Astrocyte of the hippocampus (primary cell): ENCODE data around the gene PAQR6.
"Not testable (repeated sequence)": the region's sequence is repeated elsewhere in the genome, so short reads cannot be mapped to it uniquely, and the experiment has no call there.

Source experiments
- DNase-seq: peaks from one replicate; pipeline ENCODE4 v3.0.0; 2011; ENCODE audit warnings: low read depth, low spot score

Gene PAQR6

DNA sequence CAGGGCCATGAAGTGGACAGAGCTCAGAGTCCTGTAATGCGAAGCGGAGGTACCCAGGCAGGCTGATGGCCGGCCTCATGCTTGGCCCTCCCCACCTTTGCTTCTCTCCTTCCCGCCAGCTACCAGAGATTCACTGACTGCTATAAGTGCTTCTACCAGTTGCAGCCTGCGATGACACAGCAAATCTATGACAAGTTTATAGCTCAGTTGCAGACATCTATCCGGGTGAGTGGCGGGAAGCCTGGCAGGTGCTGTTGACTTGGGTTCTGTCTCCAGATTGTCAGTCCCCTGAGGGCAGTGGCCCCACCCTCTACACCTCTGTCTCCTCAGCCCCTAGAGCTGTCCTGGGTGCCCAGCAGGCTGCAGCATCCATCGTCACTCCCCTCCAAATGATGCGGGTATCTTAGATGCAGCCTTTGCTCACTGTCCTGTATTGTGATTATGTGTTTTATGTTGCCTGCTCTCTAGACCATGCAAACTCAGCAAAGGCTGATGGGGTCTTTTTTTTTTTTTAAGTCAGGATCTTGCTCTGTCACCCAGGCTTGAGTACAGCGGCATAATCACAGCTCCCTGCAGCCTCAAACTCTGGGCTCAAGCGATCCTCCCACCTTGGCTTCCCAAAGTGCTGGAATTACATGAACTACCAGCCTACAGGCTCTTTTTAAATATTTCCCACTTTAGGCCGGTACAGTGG, 15.5 kb downstream of the PAQR6 start:
- no peak for DNase-seq

DNA sequence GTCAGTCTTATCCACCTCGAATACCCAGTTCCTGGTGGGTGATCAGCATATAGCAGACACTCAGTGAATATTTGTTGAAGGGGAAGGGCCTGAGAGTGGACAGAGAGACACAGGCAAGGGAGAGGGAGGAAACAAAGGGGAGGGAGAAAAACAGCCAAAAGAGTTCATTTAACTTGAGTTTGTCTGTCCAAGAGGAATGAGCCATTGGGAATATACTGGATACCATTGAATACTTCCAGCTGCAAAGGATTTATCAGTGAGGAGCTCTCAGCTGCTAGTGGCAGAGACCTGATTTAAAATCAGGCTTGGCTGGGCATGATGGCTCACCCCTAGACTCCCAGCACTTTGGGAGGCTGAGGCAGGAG, 17.4 kb downstream of the PAQR6 start:
- DNase-seq = no peak

DNA sequence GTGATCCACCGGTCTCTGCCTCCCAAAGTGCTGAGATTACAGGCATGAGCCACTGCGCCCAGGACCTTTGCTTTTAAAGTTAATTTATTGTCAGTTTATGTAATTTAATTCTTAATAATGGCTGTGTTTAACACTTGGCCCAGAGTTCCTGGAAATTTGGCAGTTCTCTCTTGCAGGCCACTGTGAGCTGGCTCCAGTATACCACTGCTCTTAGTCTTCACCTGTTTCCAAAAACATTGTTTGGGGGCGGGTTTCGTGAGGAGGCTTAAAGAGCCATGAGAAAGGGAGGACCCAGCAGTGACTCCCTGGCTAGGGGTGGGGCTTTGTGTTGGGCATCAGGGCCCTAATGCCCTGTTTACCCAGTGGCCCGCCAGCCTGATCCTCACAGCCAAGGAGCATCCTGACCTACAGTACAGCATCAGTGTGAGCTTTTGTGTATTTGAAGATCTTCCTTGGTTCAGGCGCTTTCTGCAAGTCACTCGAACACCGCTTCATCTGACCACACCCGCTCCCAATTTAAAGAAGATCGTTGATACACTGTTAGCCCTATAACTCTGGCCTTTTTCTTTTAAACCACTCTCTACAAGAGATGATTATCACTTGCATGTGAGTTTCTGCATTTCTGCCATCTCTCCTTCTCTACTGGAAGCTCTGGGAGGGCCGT, 17.9 kb downstream of the PAQR6 start:
- DNase-seq = no peak

DNA sequence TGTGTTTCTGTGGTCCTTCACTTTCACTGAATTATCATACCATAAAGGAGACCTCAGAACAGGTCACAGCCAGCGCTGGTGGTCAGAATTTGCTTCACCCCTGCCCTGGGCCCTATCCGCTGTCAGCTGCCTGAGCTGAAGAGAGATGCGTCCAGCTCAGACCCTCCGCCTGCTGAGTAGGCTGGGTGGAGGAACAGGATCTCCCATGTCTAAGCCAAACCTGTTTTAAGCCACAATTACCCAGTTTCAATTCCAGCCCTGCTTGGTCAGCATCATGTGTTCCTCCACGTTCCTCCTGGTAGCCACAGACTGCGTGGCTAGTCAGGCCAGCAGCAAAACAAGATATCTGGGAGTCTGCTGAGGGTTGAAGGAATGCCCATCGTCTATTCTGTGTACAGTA, 19.4 kb downstream of the PAQR6 start:
- no peak for DNase-seq

DNA sequence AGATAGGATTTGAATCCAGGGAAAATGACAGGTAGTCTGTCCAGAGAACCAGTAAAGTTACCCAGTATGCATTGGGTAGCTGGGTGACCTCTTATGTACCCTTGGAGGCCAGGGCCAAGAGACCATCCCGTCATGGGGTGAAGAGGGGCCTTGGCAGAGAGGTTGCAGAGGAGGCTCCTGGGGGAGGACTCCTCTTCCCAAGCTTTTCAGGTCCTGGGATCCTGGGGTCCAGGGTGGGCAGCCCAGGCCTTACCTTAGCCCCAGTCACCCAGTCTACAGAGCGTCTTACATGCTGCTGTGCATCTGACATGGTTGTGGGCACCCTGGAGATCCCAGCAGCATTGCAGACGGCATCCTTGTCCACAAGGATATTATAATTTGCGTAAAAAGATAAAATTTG, 21.1 kb downstream of the PAQR6 start:
- DNase-seq = no peak

DNA sequence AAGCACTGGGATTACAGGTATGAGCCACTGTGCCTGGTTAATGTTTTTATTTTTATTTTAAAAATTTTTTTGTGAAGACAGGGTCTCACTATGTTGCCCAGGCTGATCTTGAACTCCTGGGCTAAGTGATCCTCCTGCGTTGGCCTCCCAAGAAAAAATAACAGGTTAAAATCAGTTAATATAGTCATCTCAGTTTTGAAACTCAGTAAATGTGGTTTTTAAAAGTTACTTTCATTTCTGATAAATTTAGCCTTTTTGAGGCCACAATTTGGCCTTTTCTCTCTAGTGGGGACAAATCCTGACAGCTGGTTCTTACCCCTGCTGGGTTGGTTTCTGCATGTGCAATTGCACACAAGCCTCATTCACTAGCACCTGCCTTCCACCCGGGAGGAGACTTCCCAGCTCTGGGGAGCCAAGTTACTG, 21.7 kb downstream of the PAQR6 start:
- DNase-seq = no peak

DNA sequence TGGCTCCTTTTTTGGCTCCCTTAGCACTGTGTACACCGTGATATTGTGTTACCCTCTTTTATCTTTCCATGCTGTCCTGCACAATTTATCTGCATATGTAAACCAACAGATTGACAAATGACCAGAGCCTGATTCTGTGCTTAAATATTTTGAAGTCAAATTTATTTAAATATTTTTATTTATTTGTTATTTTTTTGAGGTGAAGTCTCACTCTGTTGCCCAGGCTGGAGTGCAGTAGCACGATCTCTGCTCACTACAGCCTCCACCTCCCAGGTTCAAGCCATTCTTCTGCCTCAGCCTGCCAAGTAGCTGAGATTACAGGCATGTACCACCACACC, 22.2 kb downstream of the PAQR6 start:
- no peak for DNase-seq

DNA sequence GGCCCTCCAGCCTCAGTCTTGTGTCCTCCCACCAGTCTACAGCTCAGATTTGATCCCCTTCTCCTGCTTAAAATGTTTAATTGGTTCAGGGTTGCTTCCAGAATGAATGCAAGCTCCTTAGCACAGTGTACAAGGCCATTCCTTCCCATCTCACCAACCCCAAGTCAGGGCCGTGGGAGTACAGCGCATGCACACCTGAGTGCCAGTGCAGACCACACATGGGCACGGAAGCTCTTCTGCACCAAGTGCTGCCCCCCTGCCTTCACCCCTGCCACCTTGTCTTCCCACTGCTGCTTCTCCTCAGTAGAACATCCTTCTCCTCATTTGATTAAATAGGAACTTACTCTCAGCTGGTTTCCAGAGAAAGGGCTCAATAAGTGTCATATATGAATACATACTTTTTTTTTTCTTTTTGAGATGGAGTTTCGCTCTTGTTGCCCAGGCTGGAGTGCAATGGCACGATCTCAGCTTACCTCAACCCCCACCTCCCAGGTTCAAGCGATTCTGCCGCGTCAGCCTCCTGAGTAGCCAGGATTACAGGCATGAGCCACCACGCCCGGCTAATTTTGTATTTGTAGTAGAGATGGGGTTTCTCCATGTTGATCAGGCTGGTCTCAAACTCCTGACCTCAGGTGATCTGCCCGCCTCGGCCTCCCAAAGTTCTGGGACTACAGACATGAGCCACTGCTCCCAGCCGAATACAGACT, 25.7 kb downstream of the PAQR6 start:
- DNase-seq = no peak

DNA sequence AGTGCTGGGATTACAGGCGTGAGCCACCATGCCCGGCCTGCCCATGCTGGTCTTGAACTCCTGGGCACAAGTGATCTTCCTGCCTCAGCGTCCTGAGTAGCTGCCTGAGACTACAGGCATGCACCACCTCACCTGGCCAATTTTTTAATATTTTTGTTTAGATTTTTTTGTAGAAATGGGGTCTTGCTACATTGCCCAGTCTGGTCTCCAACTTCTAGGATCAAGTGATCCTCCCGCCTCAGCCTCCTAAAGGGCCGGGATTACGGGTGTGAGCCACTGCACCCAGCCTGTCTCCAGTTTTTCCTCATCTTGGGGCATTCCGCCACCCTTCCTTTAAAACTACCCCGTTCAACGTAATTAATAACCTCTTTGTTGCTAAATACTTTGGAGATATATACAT, 27.6 kb downstream of the PAQR6 start:
- DNase-seq = no peak

DNA sequence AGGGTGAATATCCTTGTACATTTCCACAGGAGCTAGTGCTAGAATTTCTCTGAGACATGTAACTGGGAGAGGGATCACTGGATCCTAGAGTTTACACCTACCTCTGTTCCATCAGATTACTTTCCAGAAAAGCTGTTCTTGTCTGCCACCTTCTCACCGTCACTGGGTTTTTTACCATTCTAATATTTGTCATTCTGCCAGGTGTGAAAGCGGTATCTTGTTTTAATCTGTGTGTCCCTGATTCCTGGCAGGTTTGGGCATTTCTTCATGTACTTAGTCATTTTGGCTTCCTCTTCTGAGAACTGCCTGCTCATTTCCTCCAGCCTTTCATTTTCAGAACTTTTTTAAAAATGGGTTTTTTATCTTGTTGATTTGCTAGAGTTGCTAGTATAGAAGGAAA, 30.0 kb downstream of the PAQR6 start:
- DNase-seq = peak; percentile 33

DNA sequence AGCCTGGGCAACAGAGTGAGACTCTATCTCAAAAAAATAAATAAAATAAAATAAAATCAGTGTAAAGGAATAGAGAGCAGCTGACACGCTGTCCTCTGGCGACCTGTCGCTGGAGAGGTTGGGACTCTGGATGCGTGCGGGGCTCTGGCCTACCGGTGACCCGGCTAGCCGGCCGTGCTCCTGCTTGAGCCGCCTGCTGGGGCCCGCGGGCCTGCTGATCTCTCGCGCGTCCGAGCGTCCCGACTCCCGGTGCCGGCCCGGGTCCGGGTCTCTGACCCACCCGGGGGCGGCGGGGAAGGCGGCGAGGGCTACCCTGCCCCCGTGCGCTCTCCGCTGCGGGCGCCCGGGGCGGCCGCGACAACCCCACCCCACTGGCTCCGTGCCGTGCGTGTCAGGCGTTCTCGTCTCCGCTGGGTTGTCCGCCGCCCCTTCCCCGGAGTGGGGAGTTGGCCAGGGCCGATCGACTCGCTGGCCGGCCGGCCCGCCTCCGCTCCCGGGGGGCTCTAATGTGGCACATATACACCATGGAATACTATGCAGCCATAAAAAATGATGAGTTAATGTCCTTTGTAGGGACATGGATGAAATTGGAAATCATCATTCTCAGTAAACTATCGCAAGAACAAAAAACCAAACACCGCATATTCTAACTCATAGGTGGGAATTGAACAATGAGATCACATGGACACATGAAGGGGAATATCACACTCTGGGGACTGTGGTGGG, 31.3 kb downstream of the PAQR6 start:
- DNase-seq = not testable (repeated sequence)

DNA sequence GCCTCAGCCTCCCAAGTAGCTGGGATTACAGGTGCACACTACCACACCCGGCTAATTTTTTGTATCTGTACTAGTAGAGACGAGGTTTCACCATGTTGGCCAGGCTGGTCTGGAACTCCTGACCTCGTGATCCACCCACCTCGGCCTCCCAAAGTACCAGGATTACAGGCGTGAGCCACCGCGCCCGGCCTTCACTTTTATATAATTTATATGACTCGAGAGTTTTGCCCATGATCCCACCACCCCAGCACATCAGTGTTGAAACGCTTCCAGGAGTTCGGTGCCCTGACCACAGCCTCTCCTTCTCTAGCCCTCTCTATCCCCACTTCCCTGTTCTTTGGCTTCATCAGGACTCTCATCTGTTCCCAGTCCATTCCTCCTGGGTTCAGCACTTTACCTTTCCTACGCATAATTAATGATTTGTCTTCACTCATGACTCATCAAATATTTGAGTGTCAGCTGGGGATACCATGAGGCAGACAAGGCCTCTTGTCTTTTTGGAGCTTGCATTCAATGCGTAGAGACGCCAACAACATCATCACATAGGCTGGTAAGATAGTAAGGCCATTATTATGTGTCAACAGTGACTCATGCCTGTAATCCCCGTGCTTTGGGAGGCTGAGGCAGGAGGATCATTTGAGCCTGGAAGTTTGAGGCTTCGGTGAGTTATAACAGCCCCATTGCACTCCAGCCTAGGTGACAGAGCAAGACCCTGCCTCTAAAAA, 33.7 kb downstream of the PAQR6 start:
- peak; percentile 58 for DNase-seq

DNA sequence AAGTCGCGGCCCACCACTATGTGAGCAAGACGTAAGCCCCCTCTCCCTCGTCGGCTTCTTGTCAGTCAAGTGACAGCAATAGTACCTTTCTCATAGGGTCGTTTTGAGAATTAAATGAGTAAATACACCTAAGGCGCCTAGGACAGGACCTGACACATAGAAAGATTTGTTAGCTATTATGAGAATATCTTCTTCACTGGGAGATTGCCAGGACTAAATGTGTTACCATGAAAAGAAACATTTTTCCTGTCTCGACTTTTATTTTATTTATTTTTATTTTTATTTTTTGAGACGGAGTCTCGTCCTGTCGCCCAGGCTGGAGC, 34.3 kb downstream of the PAQR6 start:
- DNase-seq = no peak

DNA sequence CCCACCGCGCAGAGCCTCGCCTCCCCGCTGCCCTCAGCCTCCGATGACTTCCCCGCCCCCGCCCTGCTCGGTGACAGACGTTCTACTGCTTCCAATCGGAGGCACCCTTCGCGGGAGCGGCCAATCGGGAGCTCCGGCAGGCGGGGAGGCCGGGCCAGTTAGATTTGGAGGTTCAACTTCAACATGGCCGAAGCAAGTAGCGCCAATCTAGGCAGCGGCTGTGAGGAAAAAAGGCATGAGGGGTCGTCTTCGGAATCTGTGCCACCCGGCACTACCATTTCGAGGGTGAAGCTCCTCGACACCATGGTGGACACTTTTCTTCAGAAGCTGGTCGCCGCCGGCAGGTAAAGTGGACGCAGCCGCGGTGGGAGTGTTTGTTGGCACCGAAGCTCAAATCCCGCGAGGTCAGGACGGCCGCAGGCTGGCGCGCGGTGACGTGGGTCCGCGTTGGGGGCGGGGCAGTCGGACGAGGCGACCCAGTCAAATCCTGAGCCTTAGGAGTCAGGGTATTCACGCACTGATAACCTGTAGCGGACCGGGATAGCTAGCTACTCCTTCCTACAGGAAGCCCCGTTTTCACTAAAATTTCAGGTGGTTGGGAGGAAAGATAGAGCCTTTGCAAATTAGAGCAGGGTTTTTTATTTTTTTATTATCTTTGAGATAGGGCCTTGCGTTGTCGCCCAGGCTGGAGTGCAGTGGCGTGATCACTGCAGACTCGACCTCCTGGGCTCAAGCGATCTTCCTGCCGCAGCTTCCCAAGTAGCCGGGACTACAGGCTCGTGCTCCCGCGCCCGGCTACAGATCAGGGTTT, 34.8 kb downstream of the PAQR6 start, which contains the start of gene PMF1:
Gene PMF1 (plus strand): TSS at position 175 of the 811 bp plus-strand sequence. CDS start 9 bp downstream, at position 184.
- DNase-seq = peak; percentile 99

DNA sequence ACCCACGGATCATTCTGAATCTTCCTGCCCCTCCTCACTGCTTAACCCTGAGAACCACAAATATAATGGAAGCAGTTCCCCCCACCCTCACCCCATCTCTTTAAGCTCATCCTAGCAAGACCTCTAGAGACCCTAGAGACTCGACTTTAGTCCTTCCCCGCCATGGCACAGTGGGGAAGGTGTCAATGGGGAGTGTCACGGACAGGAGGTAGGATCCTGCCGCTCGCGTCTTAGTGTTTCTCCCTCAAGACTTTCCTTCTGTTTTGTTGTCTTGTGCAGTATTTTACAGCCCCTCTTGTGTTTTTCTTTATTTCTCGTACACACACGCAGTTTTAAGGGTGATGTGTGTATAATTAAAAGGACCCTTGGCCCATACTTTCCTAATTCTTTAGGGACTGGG, 35.7 kb downstream of the PAQR6 start:
- DNase-seq = no peak

DNA sequence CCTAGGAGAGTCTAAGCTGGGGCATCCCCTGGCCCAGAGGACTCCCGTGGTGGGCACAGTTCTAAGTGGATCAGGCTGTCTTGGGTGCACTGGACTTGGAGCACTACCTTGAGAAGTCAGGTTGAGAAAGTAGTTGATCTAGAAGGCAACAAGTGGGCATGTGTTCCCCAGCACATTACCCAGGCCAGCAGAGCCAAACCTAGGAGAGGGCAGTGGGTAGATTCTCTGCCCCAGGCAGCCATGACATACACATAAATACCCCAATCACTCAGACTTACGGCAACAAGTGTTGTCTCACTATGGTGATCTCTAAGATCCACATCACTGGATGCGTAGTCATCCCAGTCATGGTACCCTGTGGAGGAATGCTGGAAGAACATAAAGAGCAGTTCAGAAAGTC, 36.6 kb downstream of the PAQR6 start:
- DNase-seq = no peak

DNA sequence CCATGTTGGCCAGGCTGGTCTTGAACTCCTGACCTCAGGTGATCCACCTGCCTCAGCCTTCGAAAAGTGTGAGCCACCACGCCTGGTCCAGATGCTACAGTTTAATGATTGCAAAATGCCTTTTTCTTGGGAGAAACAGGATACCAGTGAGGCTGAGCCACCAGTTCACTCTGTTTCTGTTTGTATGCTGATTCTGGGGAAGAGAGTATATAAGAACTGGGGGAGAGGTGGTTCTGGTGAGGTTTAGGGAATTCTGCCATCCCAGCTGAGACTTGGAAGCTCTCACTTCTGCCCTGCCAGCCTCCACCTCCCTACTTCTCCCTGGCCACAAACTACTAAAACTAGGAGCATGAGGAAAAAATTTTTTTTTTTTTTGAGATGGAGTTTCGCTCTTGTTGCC, 43.2 kb downstream of the PAQR6 start:
- no peak for DNase-seq

DNA sequence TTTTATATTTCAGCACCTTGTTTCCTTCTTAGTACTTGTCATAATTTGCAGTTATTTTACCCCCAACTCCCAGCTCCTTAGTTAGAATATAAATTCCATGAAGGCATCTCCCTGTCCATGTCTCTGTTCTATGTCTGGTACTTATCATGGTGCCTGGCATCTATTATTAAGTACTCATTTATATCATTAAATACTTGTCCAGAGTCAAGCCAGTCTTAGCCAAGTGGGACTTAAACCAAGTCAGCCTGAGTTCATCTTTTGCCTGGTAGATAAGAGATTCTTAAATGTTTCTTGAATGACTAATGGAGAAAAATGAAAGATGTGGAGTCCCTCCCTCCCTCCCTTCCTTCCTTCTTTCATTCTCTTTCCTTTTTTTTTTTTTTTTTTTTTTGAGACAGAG, 44.5 kb downstream of the PAQR6 start:
- peak; percentile 13 for DNase-seq

DNA sequence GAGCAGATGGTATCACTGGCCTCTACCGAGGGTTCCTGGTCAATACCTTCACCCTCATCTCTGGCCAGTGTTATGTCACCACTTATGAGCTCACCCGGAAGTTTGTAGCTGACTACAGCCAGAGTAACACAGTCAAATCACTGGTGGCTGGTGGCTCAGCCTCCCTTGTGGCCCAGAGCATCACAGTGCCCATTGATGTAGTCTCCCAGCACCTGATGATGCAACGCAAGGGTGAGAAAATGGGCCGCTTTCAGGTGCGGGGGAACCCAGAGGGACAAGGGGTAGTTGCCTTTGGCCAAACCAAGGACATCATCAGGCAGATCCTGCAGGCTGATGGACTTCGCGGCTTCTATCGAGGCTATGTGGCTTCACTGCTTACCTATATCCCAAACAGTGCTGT, 47.8 kb downstream of the PAQR6 start:
- DNase-seq = no peak

DNA sequence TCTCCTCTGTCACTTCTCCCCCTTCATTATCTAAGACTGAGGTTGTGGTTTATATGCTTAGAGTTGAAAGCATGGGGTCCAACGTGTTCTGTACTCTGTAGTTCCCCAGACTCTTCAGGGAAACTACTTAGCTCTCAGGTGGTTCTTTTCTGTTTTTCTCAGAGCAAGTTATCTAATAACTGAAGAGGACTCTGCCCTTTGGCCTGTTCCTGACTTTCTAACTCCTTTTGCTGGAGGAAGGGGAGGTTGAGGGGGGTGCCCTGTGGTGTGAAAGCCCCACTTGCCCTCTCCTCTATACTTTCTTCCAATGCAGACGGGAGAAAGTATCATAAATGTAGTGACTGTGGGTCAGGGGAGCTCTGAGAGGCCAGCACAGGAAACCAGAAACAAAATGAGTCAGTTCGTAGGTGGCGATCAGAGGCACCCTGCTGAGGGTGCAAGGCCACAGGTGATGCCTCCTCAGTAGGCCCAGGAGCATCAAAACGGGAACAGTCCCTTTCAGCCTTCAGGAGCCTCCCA, 49.0 kb downstream of the PAQR6 start:
- no peak for DNase-seq

DNA sequence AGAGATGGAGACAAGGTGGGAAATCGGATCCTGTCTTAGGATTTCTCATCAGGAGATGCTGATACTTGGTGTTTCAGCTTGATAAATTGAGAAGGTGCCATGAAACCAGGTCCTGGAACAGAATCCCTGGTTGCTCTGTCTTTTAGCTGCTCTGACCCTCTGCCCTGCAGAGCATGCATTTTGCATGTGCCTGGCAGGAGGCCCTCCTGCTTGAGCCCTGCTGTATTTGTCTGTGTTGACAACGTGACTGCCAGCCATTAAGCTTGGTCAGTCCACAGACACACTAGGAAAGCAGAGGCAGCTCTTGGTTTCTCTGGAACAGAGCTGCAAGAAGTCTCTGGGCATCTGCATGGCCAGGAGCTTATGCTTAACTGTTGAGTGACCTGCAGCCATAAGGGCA, 51.4 kb downstream of the PAQR6 start:
- no peak for DNase-seq
